Lung microvascular endothelial cell (primary cell): ENCODE measurements around the gene UTP3. TPM values are rescaled to one million over a fixed set of nuclear protein-coding genes. Genes with fewer than 3 reads are reported as not detected.
"Not testable (repeated sequence)": the region's sequence is repeated elsewhere in the genome, so short reads cannot be mapped to it uniquely, and the experiment has no call there.

Source experiments
- DNase-seq, 2 donors: peaks; one replicate each; pipeline versions ENCODE4 v3.0.0 to v3.0.0-alpha.2; 2010; ENCODE audit warnings: low read depth in 2 of 2
- total RNA-seq: library from RNA; depleted of rRNA; stranded (reverse); fragments of >200 nt; gene quantifications from 2 replicates; pipeline ENCODE4 v1.2.1, GENCODE V29; 2014

The UTP3 gene
- total RNA-seq, 1 donor from 2014 or later: 15.5 TPM

GRCh38 chr4:70682142-70682541 is 6.2 kb upstream of the UTP3 start:
- DNase-seq: not testable (repeated sequence)

GRCh38 chr4:70687392-70687791 is 940 bp upstream of the UTP3 start:
- DNase-seq: no peak

- DNase-seq: no peak
These were observed 481 bp downstream of the UTP3 start for GRCh38 chr4:70688795-70689231.

- DNase-seq: no peak
These were observed 3.3 kb downstream of the UTP3 start for GRCh38 chr4:70691661-70692060.

- not testable (repeated sequence) for DNase-seq
These were observed 6.3 kb downstream of the UTP3 start for GRCh38 chr4:70694633-70695032.

- DNase-seq: not testable (repeated sequence)
These were observed 10.1 kb downstream of the UTP3 start for GRCh38 chr4:70698435-70698834.

- no peak for DNase-seq
These were observed 12.4 kb downstream of the UTP3 start for GRCh38 chr4:70700712-70701111.

GRCh38 chr4:70701271-70701670 is 12.9 kb downstream of the UTP3 start:
- DNase-seq: no peak

GRCh38 chr4:70702592-70702991 is 14.3 kb downstream of the UTP3 start:
- not testable (repeated sequence) for DNase-seq

GRCh38 chr4:70703619-70704214 is 15.4 kb downstream of the UTP3 start:
- DNase-seq: peak; percentile 26 to 39

GRCh38 chr4:70704215-70704930 is 16.0 kb downstream of the UTP3 start:
- peak; percentile 76 to 86 for DNase-seq

- DNase-seq: no peak
These were observed 16.5 kb downstream of the UTP3 start for GRCh38 chr4:70704931-70705182.

GRCh38 chr4:70705183-70706043 is 17.1 kb downstream of the UTP3 start:
- peak; percentile 63 to 69 for DNase-seq

- DNase-seq: no peak
These were observed 17.7 kb downstream of the UTP3 start for GRCh38 chr4:70706044-70706461.

- DNase-seq: peak in 1 of 2 donors; percentile 27
These were observed 18.2 kb downstream of the UTP3 start for GRCh38 chr4:70706516-70706915.

GRCh38 chr4:70709611-70710205 is 21.4 kb downstream of the UTP3 start:
- no peak for DNase-seq

GRCh38 chr4:70711599-70711998 is 23.3 kb downstream of the UTP3 start:
- no peak for DNase-seq

- peak in 1 of 2 donors; percentile 39 for DNase-seq
These were observed 23.8 kb downstream of the UTP3 start for GRCh38 chr4:70712150-70712549.

GRCh38 chr4:70712604-70713452 is 24.5 kb downstream of the UTP3 start:
- DNase-seq: no peak

- no peak for DNase-seq
These were observed 25.2 kb downstream of the UTP3 start for GRCh38 chr4:70713453-70714078.
